ENCODE results near the gene ARMC7.
A peak's percentile ranks its signal among the peaks of the same experiment; 100 is the strongest.

- TF ChIP-seq POLR2AphosphoS5 (IDR thresholded peaks at IDR 0.05; ENCODE audit: low read depth, low read length) = no peak
- 0 out of 2 replicates have a peak, but pooled peaks have one; percentile 24 for TF ChIP-seq POLR2A (IDR thresholded peaks at IDR 0.05; ENCODE audit: low read depth, low read length)
- TF ChIP-seq SPI1 (IDR thresholded peaks at IDR 0.05; ENCODE audit: low read depth, low read length) = no peak
- 0 out of 2 replicates have a peak, but pooled peaks have one; percentile 28 for TF ChIP-seq TAF1 (IDR thresholded peaks at IDR 0.05; ENCODE audit: low read depth, low read length)
- no peak for TF ChIP-seq PAX5 (IDR thresholded peaks at IDR 0.05; ENCODE audit: insufficient read depth, low read length, severe bottlenecking)
Measured at GRCh38 chr17:75087558-75088453, 22.0 kb upstream of the ARMC7 start, which contains the start of gene SLC16A5.
